WI38 (cell line): ENCODE data around the gene SYNM.
A peak's percentile ranks its signal among the peaks of the same experiment; 100 is the strongest.
"Not testable (repeated sequence)": the region's sequence is repeated elsewhere in the genome, so short reads cannot be mapped to it uniquely, and the experiment has no call there.

Experiments used
- H3K4me3 ChIP-seq: 2 replicates; pipeline ENCODE4 v1.5.1; 2011; ENCODE audit warnings: low read depth, mild to moderate bottlenecking, control low read depth, low read length
- TF ChIP-seq, protein P1 (sequence below): IDR thresholded peaks from 2 replicates; pipeline ENCODE4 v1.5.1; 2012; ENCODE audit warnings: low read depth, mild to moderate bottlenecking, control low read depth, low read length

SYNM gene

DNA sequence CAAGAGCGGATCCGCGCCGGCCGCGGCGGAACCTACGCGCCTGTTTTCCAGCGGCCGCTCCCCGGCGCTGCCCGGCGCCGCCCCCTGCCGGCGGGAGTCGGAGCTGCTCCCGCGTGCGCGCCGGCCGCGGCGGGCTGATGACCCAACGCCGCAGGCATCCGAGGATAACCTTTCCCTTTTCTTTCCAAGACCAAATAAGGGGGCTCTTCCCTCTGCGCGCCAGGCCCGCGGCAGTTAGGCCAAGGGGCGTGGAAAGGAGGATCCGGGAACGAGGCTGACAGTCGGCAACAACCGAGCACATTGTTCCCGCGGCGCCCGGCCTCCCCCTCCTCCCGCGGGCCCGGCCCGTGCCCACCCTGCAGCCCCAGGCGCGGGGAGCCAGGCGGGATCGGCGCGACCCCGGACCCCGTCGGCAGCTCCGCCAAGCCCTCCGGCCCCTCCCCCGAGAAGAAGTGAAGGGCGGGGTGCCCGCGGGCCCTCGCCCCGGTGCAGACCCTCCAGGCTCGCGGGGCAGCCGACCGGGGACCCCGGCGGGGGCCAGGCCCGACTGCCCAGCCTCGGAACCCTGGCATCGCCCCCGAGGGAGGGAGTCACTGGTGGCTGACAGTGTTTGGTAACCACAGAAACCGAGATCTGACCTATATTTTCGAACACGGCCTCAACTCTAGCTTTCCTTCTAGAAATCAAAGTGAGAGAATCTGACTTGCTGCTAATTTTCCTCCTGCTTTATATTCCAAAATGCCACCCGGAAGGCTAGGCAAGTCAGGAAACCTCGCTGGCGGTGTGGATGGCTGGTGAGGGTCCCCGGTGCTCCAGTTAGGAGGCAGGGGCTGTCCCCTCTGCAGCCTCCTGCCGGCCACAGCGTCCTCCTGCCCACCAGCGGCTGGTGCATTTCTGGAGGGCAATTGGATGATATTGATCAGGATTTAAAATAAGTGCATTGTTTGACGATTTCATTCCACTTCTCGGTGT is 45.6 kb upstream of the SYNM start:
- TF ChIP-seq, protein P1, sequence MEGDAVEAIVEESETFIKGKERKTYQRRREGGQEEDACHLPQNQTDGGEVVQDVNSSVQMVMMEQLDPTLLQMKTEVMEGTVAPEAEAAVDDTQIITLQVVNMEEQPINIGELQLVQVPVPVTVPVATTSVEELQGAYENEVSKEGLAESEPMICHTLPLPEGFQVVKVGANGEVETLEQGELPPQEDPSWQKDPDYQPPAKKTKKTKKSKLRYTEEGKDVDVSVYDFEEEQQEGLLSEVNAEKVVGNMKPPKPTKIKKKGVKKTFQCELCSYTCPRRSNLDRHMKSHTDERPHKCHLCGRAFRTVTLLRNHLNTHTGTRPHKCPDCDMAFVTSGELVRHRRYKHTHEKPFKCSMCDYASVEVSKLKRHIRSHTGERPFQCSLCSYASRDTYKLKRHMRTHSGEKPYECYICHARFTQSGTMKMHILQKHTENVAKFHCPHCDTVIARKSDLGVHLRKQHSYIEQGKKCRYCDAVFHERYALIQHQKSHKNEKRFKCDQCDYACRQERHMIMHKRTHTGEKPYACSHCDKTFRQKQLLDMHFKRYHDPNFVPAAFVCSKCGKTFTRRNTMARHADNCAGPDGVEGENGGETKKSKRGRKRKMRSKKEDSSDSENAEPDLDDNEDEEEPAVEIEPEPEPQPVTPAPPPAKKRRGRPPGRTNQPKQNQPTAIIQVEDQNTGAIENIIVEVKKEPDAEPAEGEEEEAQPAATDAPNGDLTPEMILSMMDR: no peak
- H3K4me3 ChIP-seq: peak overlapping the region; percentile 62

DNA sequence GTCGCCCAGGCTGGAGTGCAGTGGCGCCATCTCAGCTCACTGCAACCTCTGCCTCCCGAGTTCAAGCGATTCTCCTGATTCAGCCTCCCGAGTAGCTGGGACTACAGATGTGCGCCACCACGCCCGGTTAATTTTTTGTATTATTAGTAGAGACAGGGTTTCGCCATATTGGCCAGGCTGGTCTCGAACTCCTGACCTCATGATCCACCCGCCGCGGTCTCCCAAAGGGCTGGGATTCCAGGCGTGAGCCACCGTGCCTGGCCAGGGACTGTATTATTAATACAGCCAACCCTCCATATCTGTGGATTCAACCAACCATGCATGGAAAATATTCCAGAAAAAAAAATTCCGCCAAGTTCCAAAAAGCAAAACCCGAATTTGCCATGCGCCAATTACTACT is 44.7 kb upstream of the SYNM start:
- H3K4me3 ChIP-seq: not testable (repeated sequence)

DNA sequence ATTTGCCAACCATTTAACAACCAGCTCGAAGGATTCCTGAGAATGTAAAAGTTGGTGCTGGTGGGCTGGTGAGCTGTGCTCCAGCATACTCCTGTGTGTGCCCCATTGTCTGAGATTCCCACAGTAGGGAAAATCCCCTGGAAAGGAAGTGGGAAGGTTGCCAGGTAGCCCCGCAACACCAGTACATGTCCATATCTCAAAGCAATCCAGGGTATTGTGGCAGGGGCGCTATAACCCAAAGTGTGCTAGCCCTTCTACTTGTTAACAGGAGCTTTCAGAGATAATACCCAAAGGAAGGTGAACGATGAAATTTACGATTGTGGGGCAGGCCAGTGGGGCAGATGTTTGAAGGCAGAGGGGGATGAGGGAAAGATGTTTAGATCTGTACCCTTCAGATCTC is 42.7 kb upstream of the SYNM start:
- TF ChIP-seq, protein P1: no peak
- H3K4me3 ChIP-seq: no peak overlapping the region

DNA sequence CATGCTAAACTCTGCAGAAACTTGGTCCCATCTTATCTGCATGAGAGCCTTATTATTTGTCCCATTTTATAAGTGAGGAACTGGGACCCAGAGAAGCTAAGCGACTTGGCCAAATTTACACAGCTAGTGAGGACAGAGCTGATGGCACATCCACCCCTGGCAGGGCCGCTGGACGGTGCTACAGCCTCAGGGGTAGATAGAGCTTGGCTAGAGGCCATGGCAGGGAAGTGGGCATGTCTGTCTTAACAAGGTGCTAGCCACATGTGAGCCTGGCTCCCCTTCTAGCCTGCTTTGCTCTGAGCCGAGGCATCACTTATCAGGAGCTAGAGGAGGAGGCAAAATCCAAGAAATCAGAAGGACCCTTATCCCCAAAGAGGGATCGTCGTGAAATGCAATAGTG is 36.7 kb upstream of the SYNM start:
- TF ChIP-seq, protein P1: no peak
- no peak overlapping the region for H3K4me3 ChIP-seq

DNA sequence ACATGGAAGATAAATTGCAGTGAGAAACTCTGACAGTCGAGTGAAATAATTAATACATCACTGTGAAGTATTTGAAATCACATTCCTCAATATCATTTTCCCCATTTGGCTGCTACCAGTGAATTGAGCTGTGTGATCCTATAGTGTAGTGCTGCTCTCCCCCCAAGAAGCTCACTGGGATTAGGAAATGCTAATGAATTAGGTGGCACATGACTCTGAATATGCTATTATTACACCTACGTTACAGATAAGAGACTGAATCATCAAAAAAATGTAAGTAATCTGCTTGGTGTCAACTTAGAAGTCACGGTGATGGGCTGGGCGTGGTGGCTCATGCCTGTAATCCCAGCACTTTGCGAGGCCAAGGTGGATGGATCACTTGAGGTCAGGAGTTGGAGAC is 34.7 kb upstream of the SYNM start:
- TF ChIP-seq, protein P1: no peak
- H3K4me3 ChIP-seq: no peak overlapping the region

DNA sequence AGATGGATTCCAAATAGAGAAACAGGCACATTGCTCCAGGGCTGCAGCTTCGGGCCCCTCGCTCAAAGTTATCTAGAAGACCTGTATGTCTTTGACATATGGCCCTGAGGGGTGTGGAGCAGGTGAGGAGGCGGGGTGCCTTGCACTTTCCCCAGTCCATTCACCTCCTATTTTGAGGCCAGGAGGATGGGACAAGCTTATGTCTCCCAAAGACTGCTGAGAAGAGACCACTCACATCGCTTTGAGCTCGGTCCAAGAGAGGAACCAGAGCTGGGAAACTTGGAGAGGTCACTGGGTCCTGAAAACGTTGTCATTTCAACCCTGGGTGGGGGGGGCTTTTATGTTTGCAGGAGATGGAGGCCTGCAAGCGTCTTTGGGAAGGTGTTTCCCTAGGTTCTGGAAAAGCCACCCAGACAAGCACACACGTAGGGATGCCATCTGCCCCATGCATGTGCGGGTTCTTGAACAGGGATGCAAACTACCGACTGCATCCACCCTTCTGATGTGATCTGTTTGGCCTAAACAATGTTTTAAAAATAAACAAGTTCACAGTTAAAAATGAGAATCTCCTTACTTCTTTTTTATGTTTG is 33.7 kb upstream of the SYNM start:
- TF ChIP-seq, protein P1: no peak
- H3K4me3 ChIP-seq: no peak overlapping the region

DNA sequence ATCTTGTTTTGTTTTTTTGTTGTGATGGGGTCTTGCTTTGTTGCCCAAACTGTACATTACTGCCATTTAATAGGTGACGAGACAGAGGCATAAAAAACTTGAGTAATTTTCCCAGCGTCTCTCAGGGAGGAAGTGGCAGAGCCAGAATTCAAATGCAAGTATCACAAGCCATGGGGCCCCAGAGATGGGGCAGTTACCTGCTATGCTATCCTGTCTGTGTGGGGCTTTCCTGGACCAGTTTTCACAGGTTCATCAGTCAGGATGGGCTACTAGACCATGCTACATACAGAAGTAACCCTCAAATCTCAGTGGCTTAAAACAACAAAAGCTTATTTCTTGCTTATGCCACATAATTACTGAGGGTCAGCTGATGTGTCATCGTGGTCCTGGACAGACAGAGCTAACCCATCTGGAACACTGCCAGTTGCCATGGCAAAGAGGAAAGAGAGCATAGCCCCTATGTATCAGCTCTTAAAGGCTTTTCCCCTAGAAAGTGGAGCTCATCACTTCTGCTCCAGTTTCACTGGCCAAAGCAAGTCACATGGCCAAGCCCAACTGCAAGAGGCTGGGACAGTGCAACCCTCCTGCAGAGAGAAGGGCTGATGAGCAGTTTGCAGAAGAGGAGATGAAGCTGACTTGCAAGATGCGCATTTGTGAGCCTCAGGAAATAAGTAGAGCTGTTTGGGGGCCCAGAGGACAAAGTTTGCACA is 31.7 kb upstream of the SYNM start:
- TF ChIP-seq, protein P1: no peak
- no peak overlapping the region for H3K4me3 ChIP-seq
